Body of pancreas (tissue), 4 donors: ENCODE data around the gene MEFV. TPM values are rescaled to one million over a fixed set of nuclear protein-coding genes. Genes with fewer than 3 reads are reported as not detected.

ENCODE experiments used
- ATAC-seq: fragments of 150-250 bp; one replicate; pipeline ENCODE4 v1.9.1; 2016
- DNase-seq, 4 donors: peaks; one replicate each; pipeline ENCODE4 v3.0.0-alpha.2; 2019
- H3K27ac ChIP-seq, 4 donors: fragments of 200-600 bp; sonication (generic); 1 replicate in 3 of 4; 2 replicates in 1 of 4; pipeline versions ENCODE4 v1.5.1 to v1.6.1; 2016 to 2019; ENCODE audit warnings: mild to moderate bottlenecking in 1 of 4, mixed read lengths in 1 of 4, moderate library complexity in 1 of 4
- H3K27me3 ChIP-seq, 2 donors: fragments of 200-600 bp; sonication (generic); one replicate each; pipeline ENCODE4 v1.6.0; 2016; ENCODE audit warnings: mild to moderate bottlenecking in 1 of 2
- H3K36me3 ChIP-seq, 2 donors: fragments of 200-600 bp; sonication (generic); replicated peaks in 1 of 2; 2 replicates each; pipeline ENCODE4 v1.5.1; 2016; ENCODE audit warnings: low read depth in 2 of 2; ENCODE audit not compliant: insufficient read depth in 1 of 2
- H3K4me1 ChIP-seq: fragments of 200-600 bp; sonication (generic); one replicate; pipeline ENCODE4 v1.6.0; 2016
- H3K4me3 ChIP-seq, 2 donors: fragments of 200-600 bp; sonication (generic); 1 replicate in 1 of 2; 2 replicates in 1 of 2; pipeline ENCODE4 v1.5.1; 2016 to 2019
- H3K9me3 ChIP-seq, 3 donors: fragments of 200-600 bp; sonication (generic); 1 replicate in 2 of 3; 2 replicates in 1 of 3; pipeline ENCODE4 v1.5.1; 2016
- POLR2A ChIP-seq, 3 donors: fragments of 450-650 bp; IDR thresholded peaks; one replicate each; pipeline ENCODE4 v1.6.1; 2016; ENCODE audit warnings: antibody characterized with exemption in 3 of 3, mild to moderate bottlenecking in 2 of 3
- WGBS, 2 donors: methylation state at CpG; one replicate each; pipeline ENCODE4 v1.1.5; 2017; 5-methylcytosine and 5-hydroxymethylcytosine counted together
- intact Hi-C: fragments of 100-400 bp; cut with DNase I; formaldehyde crosslinking; loops from one replicate; pipeline ENCODE4 v1.15.1; 2023
- total RNA-seq, 2 donors: library from RNA; depleted of rRNA; stranded (reverse); fragments of >200 nt; gene quantifications; one replicate each; pipeline ENCODE4 v1.1.0, GENCODE V29; 2016
- TF ChIP-seq, protein P1 (sequence below), 7 experiments: fragments of 450-650 bp in 4 of 7; fragments of 200-600 bp in 3 of 7; sonication (generic) in 3 of 7; IDR thresholded peaks; one replicate each; pipeline ENCODE4 v1.5.1; 2016 to 2019; ENCODE audit warnings: antibody characterized with exemption in 7 of 7

Gene MEFV
- total RNA-seq, 2 donors from 2014 or later = 0.78 to 0.99 TPM

DNA sequence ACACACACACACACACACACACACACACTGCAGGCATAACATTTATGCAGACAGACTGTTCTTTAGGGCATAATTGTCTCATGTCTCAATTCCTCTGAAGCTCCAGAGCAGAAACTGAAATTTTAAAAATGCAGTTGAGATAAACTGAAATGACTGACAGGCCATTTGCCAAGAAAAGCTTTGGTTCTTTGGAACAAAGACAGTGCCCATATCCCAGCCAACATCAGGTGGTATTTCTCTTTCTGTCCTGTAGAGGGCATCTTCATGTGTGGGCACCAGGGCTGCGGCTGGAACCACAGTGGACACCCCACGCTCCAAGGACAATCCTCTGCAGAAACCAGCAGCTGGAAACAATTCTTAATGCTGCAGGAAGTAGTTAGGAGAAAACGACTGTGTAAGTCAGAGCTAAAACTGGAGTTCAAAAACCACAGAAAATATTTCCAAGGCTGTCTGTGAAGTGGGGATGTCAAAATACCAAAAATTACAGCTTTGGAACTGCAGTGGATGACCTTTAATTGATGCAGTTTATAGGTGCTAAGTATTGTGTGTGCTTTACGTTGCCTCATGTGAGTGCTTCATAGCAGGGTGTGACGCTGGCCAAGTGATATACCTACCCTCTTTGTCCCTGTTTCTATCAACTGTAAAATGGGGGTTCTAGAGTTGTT, 10.6 kb upstream of the MEFV start:
- H3K9me3 ChIP-seq = no peaks in the 10 kb centered on the region
- H3K27ac ChIP-seq = no peak overlapping the region
- WGBS, 2 donors = 60 to 76% methylated on average over 5 of the region's 5 CpGs
- H3K27me3 ChIP-seq = no peaks in the 10 kb centered on the region
- H3K4me3 ChIP-seq = no peak overlapping the region
- TF ChIP-seq, protein P1, sequence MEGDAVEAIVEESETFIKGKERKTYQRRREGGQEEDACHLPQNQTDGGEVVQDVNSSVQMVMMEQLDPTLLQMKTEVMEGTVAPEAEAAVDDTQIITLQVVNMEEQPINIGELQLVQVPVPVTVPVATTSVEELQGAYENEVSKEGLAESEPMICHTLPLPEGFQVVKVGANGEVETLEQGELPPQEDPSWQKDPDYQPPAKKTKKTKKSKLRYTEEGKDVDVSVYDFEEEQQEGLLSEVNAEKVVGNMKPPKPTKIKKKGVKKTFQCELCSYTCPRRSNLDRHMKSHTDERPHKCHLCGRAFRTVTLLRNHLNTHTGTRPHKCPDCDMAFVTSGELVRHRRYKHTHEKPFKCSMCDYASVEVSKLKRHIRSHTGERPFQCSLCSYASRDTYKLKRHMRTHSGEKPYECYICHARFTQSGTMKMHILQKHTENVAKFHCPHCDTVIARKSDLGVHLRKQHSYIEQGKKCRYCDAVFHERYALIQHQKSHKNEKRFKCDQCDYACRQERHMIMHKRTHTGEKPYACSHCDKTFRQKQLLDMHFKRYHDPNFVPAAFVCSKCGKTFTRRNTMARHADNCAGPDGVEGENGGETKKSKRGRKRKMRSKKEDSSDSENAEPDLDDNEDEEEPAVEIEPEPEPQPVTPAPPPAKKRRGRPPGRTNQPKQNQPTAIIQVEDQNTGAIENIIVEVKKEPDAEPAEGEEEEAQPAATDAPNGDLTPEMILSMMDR (IDR thresholded peaks at IDR 0.05) = peak in 5 of 7 experiments; percentile 21 to 38 (median 32)
- no peak for TF ChIP-seq POLR2A (IDR thresholded peaks at IDR 0.05)
- ATAC-seq (no peak), DNase-seq (peak in 1 of 4 donors; percentile 21)
- no peaks in the 10 kb centered on the region for H3K36me3 ChIP-seq
- peaks cover 14% of the 10 kb centered on the region for H3K4me1 ChIP-seq
- intact Hi-C loops = no loop called here

DNA sequence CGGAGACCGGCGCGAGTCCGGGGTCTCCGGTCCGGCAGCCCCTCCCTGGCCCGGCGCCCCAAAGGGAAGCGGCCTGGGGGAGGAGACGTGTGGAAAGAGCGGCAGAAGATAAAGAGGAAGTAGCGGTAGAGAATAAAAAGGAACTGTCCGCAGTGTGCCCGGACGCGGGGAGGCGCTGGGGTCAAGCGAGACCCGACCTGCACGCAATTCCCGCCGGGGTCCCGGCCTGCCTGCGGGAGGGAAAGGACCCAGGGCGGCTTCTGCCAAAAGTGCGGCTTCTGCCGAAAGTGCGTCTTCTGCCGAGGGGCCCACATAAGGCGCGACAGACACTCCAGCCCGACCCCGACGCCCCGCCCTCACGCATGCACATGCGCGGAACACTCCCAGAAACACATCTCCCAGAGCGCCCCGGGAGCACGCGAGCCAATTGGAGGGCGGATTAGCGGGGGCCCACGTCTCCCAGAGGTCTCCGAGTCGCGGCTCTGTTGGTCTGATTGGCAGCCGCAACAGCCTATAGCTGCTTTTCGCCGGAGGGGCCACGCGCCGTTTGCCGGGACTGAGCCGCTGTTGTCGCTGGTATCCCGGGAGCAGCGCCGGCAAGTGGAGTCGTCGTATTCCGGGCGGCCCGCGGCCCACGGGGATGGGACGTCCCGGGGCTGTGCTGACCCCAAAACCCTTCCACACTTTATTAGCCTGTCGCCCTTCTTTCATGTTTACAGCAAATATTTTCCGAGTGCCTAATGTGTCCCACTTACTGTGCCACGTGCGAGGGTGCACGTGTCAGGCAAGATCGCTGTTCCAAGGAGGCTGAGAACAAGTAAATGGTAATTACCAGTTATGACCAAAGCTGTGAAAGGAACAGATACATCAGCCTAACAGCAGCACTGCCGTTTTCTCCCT, 8.0 kb upstream of the MEFV start:
- intact Hi-C loops = no loop called here
- no peaks in the 10 kb centered on the region for H3K27me3 ChIP-seq
- DNase-seq = peak; percentile 90 to 96 (median 92)
- TF ChIP-seq POLR2A (IDR thresholded peaks at IDR 0.05) = peak; percentile 39 to 89 (median 78)
- TF ChIP-seq, protein P1 (IDR thresholded peaks at IDR 0.05) = peak in 5 of 7 experiments; percentile 8 to 56 (median 38)
- 1 to 4% methylated on average over 37 to 76 of the region's 77 CpGs for WGBS, 2 donors
- peak; percentile 92 for ATAC-seq
- peak overlapping the region; percentile 70 to 91 for H3K4me3 ChIP-seq
- peak overlapping the region; percentile 76 to 98 (median 92) for H3K27ac ChIP-seq
- H3K36me3 ChIP-seq = no peaks in the 10 kb centered on the region
- H3K4me1 ChIP-seq = peaks cover 14% of the 10 kb centered on the region
- H3K9me3 ChIP-seq = no peaks in the 10 kb centered on the region

DNA sequence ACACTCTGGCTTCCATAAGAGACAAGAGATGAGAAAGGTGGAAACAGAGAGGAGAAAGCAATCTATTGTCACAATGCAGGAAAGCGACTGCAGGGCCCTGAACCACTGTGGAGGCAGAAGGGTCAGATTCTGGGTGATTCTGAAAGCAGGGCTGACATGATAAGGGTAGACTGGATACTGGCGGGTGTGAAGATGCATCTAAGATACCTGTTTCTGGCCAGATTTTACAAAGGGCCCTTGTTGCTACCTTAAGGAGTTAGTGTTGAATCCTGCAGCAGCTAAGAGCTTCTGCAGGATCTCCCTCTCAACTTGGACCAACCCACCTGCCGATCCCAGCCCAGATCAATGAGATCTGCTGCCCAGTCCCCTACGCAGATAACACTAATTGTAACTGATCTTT, 6.1 kb upstream of the MEFV start:
- no peak for ATAC-seq
- intact Hi-C loops = no loop called here
- TF ChIP-seq, protein P1 (IDR thresholded peaks at IDR 0.05) = no peak
- TF ChIP-seq POLR2A (IDR thresholded peaks at IDR 0.05) = no peak
- 87 to 98% methylated on average over 2 to 4 of the region's 4 CpGs for WGBS, 2 donors
- peaks cover 14% of the 10 kb centered on the region for H3K4me1 ChIP-seq
- no peak overlapping the region for H3K4me3 ChIP-seq
- no peaks in the 10 kb centered on the region for H3K9me3 ChIP-seq
- DNase-seq = no peak
- no peaks in the 10 kb centered on the region for H3K27me3 ChIP-seq
- no peaks in the 10 kb centered on the region for H3K36me3 ChIP-seq
- no peak overlapping the region for H3K27ac ChIP-seq

DNA sequence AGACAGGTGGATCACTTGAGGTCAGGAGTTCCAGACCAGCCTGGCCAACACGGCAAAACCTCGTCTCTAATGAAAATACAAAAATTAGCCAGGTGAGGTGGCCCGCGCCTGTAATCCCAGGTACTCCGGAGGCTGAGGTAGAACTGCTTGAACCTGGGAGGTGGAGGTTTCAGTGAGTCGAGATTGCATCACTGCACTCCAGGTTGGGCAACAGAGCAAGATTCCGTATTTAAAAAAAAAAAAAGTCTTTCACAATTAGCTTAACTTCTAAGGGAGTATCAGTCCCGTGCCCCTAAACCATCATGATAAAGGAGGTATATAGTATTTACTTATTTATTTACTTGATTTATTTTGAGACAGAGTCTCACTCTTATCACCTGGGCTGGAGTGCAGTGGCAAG, 3.4 kb upstream of the MEFV start:
- no peak for TF ChIP-seq POLR2A (IDR thresholded peaks at IDR 0.05)
- TF ChIP-seq, protein P1 (IDR thresholded peaks at IDR 0.05) = no peak
- intact Hi-C loops = no loop called here
- no peaks in the 10 kb centered on the region for H3K36me3 ChIP-seq
- no peak for DNase-seq
- no peak for ATAC-seq
- H3K9me3 ChIP-seq = no peaks in the 10 kb centered on the region
- H3K27ac ChIP-seq = no peak overlapping the region
- H3K27me3 ChIP-seq = no peaks in the 10 kb centered on the region
- no peak overlapping the region for H3K4me3 ChIP-seq
- WGBS, 2 donors = 64 to 75% methylated on average over 8 of the region's 8 CpGs
- H3K4me1 ChIP-seq = peaks cover 6% of the 10 kb centered on the region
